ENCODE data around the gene SH3BP5L.

SH3BP5L gene

GRCh38 chr1:248825573-248825908 is 174 bp downstream of the SH3BP5L start:
- DNase-seq (ENCODE audit: low read depth): no peak

- peak; percentile 14 for DNase-seq (ENCODE audit: low read depth)
These were observed 579 bp downstream of the SH3BP5L start for GRCh38 chr1:248825136-248825535.

GRCh38 chr1:248824701-248825100 is 1.0 kb downstream of the SH3BP5L start:
- no peak for DNase-seq (ENCODE audit: low read depth)

GRCh38 chr1:248824301-248824700 is 1.4 kb downstream of the SH3BP5L start:
- no peak for DNase-seq (ENCODE audit: low read depth)

DNA sequence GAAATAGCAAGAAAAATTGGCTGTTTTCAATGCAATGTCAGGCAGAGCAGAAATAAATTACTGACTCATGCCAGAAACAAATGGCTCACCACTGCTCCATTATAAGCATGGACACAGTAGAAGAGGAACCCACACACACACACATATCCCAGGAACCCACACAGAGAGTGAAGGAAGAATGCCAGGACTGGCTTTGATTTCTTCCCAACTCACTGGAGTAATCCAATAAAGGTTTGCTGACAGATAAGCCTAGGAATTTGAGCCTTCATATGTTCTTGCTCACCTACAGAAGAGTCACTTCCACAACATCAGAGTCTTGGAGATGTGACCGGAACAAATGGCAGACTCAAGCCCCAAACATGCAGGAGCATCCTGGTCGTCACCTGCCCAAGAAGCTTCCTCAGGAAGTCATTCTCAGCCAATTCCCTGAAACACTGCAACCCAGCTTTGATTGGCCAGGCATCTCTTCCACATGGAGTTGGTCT is 2.2 kb downstream of the SH3BP5L start:
- peak; percentile 58 for DNase-seq (ENCODE audit: low read depth)

GRCh38 chr1:248822148-248823032 is 3.3 kb downstream of the SH3BP5L start:
- DNase-seq (ENCODE audit: low read depth): no peak

- no peak for DNase-seq (ENCODE audit: low read depth)
These were observed 4.1 kb downstream of the SH3BP5L start for GRCh38 chr1:248821641-248822040.

- peak; percentile 67 for DNase-seq (ENCODE audit: low read depth)
These were observed 4.6 kb downstream of the SH3BP5L start for GRCh38 chr1:248821101-248821500.

- no peak for DNase-seq (ENCODE audit: low read depth)
These were observed 5.6 kb downstream of the SH3BP5L start for GRCh38 chr1:248820041-248820585.

DNA sequence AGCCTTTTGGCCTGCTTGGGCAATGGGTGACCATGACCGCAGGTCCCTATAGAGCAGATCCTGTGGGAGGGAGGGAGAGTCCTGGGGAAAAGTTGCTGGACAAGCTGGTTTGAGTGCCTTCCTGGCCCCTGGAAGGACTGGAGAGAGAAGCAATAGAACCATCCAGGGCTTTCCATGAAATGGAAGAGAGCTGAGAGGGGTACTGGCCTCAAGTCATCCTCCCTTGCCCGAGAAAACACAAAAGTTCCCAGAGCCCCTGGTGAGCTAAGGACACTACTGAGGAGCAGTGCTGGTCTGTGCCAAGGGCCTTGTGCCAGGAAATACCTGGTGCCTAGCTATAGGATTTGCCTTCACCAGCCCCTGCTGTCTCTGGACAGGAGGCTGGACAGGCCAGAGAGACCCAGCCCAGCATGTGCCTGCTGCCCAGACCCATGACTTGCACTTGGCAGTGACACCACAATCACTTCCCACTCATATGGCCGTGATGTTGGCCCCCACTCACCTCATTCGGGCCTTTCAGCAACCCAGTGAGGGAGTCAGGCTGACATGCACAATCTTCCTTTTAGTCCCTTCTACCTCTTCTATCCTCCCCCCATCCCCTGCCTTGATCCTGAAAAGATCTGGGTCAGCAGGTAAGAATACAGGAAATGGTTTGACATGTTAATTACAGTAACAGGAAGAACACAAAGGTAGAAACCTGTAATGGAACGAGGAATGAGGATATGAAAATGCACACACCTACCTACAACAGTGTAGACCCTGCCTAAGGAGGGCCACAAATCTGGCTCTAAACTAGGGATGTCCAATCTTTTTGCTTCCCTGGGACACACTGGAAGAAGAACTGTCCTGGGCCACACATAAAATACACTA is 7.0 kb downstream of the SH3BP5L start:
- DNase-seq (ENCODE audit: low read depth): no peak

DNA sequence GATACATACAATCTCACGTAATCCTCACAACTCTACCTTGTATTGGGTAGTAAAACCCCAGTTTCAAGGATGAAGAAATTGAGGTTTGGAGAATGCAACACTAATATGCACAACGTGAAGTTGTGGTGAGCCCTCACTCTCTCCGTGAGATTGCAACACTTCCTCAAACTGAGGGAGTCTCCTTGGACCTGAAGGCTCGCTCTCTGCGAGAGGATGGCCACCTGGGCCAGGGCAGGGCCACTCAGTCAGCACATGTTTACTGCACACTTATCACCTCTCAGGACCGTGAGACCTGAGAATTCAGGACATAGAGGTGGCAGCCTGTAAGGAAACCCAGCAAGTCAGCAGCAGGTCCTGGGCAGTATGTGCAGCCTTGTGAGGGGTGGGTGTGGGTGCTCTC is 8.7 kb downstream of the SH3BP5L start:
- no peak for DNase-seq (ENCODE audit: low read depth)

GRCh38 chr1:248816042-248816851 is 9.5 kb downstream of the SH3BP5L start:
- no peak for DNase-seq (ENCODE audit: low read depth)

- DNase-seq (ENCODE audit: low read depth): no peak
These were observed 10.2 kb downstream of the SH3BP5L start for GRCh38 chr1:248815407-248816034.

DNA sequence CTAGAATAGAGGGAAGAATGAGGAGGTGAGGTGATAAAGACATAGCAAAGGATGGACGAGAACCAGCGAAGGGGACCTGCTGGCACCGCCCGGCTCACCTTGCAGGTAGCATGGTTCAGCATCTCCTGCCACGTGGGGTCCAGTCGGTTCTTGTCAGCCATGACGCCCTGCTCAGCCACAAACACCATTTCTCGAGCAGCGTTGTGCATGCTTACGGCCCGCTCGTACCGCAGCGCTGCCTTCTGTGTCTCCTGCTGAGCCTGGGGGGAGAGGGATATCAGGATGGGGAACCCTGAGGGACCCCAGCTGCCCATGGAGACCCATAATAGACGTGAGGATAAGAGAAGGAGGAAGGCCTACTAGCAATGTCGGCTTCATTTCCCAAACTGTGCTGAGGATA is 11.4 kb downstream of the SH3BP5L start:
- DNase-seq (ENCODE audit: low read depth): no peak

DNA sequence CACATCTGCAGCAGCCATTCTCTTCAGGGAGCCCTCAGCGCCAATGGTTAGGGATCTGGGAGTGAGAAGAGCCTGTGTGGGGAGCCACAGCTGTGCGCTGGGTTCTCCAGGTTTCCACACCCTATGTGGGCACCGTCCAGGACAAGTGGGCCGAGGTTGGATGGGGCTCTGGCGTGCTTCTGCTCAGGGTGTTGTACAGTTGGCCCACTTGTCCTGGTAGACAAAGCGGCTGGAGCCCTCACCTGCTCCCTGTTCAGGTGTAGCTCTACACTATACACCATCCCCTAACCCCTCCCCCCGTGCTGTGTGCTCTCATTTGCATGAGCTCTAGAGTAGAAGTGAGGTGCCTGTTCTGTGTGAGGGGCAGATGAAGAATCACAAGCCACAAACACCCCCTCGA is 12.2 kb downstream of the SH3BP5L start:
- DNase-seq (ENCODE audit: low read depth): no peak

DNA sequence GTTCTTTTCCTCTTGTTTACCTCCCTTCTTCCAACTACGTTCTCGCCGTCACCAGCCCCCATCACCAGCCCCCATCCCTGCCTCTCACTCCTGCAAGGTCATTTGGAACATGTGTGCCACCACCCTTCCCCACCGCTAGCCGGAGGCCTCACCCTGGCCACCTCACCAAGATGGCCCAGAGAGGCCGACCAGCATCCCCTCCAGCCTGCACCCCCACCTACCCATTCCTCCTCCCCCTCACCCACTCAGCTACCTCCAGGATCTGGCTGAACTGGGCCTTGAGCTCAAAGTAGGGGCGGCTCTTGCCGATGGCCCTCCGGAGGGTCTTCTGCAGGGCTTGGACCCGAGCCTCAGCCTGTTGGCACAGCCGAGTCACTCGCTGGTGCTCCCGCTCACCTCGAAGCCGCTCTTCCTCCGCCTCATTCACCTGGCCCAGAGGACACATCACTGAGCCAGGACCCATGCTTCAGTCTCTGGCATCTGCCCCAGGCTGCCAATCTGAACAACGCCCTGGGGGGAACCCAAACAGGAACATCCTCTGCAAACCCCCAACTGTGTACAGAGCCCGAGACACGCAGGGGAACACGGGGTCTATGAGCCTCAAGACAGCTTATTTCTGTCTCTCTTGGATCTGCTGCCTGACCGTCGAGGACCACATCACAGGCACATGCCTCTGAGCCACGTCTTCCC is 12.8 kb downstream of the SH3BP5L start:
- no peak for DNase-seq (ENCODE audit: low read depth)

GRCh38 chr1:248811514-248812490 is 13.9 kb downstream of the SH3BP5L start:
- no peak for DNase-seq (ENCODE audit: low read depth)

DNA sequence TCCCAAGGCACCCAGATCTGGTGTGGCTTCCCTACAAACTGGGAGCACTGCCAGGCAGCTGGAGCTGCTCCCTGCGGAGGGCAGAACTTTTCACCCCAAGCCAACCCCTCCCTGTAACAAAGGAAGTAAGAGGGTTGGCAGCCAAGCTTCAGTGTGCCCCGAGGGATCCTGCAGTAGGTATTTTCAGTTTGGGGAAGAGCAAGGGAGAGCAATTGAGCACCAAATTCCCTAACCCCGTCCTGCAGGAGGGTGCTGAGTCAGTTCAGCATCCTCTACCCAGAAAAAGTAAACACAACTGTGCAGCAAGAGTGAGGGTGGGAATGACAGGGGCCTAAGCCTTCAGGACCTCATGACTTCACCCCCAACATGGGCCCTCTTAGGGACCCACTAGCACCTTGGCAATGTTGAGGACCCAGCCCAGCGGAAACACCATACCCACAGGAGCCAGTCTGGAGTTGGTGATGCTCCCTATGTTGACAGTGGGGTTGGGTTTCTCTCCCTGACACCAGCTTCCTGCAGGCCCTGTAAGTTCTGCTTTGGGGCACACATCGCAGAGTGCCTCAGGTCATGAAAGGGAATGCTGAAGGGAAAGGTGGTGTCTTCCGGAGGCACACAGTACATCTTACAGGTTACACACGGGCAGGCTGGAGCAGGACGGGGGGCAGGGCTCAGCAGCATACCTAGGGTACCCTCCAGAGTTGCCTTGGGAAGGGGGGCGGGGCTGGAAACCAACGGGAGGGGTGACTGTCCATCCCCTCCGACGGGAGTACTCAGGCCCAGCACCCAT is 14.8 kb downstream of the SH3BP5L start:
- peak; percentile 70 for DNase-seq (ENCODE audit: low read depth)
